DMS53 (cell line): Measurements from ENCODE around the gene LGALS3BP.
A peak's percentile ranks its signal among the peaks of the same experiment; 100 is the strongest.
"Not testable (repeated sequence)": the region's sequence is repeated elsewhere in the genome, so short reads cannot be mapped to it uniquely, and the experiment has no call there.

Experiments
- DNase-seq: peaks from one replicate; lab custom pipeline; 2025; lab: John Stamatoyannopoulos, UW

LGALS3BP gene, protein sequence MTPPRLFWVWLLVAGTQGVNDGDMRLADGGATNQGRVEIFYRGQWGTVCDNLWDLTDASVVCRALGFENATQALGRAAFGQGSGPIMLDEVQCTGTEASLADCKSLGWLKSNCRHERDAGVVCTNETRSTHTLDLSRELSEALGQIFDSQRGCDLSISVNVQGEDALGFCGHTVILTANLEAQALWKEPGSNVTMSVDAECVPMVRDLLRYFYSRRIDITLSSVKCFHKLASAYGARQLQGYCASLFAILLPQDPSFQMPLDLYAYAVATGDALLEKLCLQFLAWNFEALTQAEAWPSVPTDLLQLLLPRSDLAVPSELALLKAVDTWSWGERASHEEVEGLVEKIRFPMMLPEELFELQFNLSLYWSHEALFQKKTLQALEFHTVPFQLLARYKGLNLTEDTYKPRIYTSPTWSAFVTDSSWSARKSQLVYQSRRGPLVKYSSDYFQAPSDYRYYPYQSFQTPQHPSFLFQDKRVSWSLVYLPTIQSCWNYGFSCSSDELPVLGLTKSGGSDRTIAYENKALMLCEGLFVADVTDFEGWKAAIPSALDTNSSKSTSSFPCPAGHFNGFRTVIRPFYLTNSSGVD

DNA sequence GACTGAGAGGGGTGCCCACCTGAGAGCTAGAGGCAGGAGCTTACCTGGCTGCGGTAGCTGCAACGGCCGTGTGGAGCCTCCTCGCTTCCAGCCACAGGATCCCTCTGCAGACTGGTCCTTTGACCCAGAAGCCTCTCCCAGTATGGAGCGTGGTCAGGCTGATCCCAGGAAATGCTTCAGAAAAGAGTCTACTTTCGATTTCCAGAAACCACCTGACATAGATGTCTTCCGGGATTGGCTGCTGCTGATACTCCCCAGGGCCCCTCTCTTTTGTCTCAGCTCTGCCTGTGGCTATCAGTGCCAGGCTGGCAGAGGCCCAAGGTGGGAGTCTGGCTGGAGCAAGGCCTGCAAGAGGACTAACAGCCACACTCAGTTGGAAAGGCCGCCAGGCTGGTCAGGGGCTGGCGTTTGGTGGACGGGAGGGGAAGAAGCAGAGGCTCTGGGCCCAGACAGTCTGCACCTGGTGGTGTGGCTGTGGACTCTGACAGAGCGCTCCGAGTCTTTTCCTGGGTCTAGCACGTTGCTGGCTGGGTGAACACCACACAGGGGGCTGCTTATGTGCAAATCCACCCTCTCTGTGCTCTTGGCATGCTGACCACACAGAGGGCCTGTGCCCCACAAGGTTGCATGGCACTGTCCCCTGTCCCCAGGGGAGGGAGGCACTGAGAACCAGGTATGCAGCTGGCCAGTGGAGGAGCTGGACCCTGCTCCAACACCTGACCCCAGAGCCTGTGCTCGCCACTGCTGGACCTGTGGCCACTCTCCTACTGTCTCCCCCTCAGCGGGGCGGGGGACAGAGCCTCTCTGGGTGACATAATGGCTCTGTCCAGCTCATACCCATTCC, at the start of gene LGALS3BP:
LGALS3BP (minus strand) TSS at position 144 of the 844 bp plus-strand sequence. CDS start 2,732 bp downstream, outside the sequence.
- DNase-seq: peak; percentile 94

DNA sequence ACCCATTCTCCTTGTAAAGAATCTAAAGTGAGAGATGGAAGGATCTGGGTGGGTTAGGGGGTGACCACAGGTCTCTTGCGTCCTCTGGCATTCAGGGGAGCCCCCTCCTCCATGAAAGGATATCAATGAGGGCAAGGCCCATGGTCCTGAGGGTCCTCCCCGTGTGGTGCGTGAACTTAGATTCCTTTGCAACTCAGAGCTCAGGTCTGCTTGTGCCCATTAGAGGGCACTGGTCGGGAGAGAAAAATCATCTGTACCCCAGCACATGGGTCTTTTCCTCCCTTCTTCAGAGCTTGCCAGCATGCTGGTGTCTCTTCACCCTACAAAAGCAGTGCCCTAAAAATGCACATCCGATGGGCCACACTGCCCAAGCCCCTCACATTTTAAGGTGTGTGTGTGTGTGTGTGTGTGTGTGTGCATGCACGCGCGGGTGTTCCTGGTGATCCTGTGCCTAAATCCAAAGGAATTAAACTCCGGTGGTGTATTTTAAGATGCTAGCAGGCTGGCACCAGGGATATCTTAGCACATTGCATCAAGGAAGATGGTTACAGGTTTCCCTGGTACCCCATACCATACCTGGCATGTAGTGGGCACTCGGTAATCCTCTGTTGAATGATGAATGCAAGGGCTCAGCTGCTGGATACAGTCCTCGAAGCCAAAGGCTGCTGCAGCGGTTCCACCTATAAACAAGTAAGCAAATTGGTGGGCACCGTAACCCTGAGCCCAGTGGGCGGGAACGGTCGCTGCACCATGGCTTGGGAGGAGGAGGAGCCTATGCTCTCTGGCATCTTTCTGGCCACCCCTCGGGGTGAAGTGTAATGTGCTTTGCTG, 49.0 kb upstream of the LGALS3BP start:
- peak; percentile 15 for DNase-seq

- DNase-seq: no peak
Observed at GRCh38 chr17:79027925-79028491, 48.3 kb upstream of the LGALS3BP start.

- DNase-seq: peak; percentile 58
Observed at GRCh38 chr17:79027274-79027924, 47.7 kb upstream of the LGALS3BP start.

- DNase-seq: peak; percentile 94
Observed at GRCh38 chr17:79026376-79027273, 46.9 kb upstream of the LGALS3BP start.

DNA sequence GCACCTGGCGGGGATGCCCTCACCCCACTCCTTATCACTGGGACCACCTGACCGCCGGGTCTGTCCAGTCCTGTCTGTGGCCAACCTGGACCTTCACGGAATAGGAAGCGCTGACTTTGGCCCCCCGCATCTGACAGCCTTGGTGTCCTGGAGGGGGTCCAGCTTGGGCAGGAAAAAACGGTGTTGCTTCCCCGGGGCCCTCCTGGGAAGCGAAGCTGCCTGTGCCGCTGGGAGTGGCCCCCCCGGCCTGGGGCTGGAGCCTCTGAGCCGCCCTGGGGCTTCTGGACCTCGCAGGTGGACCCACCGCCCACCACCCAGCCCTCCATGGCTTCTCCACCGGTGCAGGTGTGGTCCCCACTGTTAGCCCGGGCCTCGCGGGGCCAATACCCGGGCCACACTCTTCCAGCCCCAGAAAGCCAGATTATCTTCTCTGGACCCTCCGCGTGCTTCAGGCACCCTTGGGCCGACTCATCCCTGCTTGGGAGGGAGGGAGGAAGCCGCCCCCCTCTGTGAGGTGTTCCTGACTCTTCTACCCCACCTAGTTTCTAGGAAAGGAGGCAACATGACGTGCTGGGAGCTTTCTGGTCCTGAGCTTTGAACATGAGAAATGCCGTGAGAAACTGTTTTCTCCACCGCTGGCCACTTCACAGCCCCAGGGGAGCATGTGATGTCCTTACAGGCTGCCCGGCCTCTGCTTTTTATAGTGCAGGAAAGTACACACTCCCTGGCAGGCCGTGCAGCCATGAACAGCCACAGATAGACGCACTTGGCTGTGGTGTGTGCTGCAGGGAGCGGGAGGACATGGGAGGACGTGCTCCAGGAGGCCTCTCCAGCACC, 45.4 kb upstream of the LGALS3BP start:
- peak; percentile 56 for DNase-seq

GRCh38 chr17:79023886-79024771, 44.4 kb upstream of the LGALS3BP start, which contains the start of gene C1QTNF1:
Gene C1QTNF1 (plus strand): TSS chr17:79024169. CDS start chr17:79043969, 19,800 bp downstream.
- peak; percentile 83 for DNase-seq

DNA sequence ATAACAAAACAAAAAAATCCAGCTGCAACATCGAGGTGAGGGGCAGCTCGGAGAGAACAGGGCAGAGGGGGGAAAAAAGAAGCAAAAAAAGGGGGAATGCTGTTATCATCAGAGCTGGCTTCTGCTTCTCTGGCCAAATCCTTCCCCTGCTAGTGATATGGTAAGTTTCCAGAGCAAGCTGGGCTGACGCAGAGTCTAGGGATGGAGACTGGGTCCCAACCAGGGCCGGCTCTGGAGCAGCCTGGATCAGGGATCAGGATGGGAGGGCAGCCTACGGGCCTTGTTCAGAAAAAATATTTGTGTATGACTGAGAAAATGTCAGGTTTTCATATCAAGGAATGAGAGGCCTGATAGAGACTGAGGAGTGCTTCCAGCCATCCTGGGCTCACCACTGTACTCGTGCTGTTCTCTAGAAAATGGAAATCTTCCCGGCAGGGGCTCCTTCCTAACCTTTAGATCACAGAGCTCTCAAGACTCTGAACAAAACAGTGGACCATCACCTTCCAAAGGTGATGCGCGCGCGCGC, 43.5 kb upstream of the LGALS3BP start:
- no peak for DNase-seq

GRCh38 chr17:79022507-79022991, 42.8 kb upstream of the LGALS3BP start:
- no peak for DNase-seq

- not testable (repeated sequence) for DNase-seq
Observed at GRCh38 chr17:79021929-79022328, 42.2 kb upstream of the LGALS3BP start.

GRCh38 chr17:79020631-79021301, 41.0 kb upstream of the LGALS3BP start:
- no peak for DNase-seq

- peak; percentile 83 for DNase-seq
Observed at GRCh38 chr17:79019632-79020584, 40.2 kb upstream of the LGALS3BP start.

GRCh38 chr17:79019261-79019631, 39.5 kb upstream of the LGALS3BP start:
- DNase-seq: no peak

DNA sequence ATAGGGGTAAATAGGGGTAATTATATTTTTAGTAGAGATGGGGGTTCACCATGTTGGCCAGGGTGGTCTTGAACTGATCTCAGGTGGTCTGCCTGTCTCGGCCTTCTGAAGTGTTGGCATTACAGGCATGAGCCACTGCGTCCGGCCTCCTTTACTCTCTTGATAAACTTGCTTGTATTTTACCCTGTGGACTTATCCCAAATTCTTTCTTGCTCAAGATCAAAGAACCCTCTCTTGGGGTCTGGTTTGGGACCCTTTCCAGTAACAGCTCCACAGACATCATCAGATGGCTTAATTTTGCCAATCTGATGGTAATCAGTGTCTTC, 38.6 kb upstream of the LGALS3BP start:
- DNase-seq: no peak

- DNase-seq: no peak
Observed at GRCh38 chr17:79017546-79018369, 38.0 kb upstream of the LGALS3BP start.
